GM11168 (cell line): Measurements from ENCODE around the gene SLC25A21.
"Not testable (repeated sequence)": the region's sequence is repeated elsewhere in the genome, so short reads cannot be mapped to it uniquely, and the experiment has no call there.

Experiments used
- in situ Hi-C: fragments of 300-500 bp; cut with MboI; formaldehyde crosslinking; loops from one replicate; pipeline ENCODE4 v1.12.0; 2022; ENCODE audit warnings: low sequenced_read_pairs; ENCODE audit not compliant: unreplicated experiment

SLC25A21 gene

DNA sequence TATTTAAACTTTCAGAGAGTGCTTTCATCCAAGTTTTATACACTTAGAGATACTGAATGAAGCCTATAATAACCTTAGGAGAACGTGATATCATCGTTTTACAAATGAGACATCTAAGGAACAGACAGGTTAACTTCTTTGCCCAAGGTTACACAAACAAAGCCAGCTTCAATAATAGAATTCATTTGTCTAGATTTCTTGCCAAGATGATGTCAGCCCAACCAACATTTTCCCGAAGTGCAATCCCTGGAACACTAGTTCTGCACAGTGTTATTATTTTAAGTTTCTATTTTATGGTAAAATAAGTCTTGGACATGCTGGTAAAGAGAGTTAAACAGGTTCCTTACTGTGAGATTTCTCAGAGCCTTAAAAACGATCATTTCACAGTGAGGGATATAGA, 174.6 kb downstream of the SLC25A21 start:
- in situ Hi-C loops: no loop called here

DNA sequence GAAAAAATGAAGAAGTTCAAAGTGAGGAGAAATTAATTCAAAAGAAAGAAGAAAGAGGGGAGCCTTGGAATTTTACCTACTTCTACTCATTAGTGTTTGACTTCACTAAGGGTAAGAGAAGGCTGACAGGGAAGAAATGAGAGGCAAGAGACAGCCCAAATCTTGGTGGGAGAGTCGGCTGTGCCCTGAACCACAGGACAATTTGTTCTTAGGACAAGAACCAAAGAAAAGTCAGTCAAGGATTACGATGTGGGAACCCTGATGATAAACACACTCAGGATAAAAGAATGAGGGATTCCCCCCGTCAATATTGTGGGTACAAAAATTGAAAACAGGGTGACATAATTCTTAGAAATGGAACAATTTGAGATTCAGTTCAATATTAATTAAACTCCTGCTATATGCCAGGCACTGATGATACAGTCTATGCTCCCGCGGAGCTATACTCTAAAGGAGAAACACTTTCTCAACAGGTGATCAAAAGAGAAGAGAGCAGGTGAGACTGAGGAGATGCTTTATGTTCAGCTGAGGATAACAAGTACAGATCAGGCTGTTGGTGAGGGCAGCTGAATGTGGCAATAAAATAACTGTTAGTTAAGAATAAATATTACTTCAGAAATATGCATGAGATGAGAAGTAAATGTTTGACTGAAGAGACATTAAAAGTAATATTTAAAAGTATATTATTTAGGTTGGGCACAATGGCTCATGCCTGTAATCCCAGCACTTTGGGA, 175.4 kb downstream of the SLC25A21 start:
- in situ Hi-C loops: no loop called here

DNA sequence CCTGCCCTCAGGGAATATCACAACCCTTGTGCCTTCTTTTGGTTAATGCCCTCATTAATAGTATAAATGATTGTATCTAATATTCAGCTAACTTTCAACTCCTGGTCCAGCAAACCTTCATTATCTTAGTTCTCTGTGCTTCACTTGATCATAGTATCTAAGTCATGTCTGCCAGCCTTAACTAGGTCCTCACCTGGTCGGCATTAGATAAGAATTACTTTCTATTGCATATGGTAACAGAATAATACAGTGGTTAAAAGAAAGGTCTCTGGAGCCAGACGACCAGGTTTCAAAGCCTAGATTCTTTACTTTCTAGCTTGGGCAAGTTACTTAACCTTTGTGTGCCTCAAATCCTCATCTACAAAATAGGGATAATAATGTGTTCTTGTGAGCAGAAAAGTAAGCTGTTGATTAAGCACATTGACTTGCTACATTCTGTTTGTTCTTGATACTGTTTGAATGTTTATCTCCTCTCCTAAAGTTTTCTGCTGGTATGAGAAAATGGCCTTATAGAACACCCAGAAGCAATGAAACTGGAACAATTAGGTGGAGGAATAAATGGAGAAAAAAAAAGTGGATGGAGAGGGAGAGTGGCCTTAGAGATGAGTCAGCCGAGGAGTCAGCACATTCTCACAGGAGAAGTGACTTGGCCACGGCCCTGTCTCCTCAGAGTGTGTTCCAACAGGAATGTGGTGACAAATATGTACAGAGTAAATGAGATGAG, 176.1 kb downstream of the SLC25A21 start:
- in situ Hi-C loops: no loop called here

- in situ Hi-C loops: no loop called here
Observed at GRCh38 chr14:36989806-36990205, 182.6 kb downstream of the SLC25A21 start.

GRCh38 chr14:36988989-36989388, 183.4 kb downstream of the SLC25A21 start:
- in situ Hi-C loops: no loop called here

DNA sequence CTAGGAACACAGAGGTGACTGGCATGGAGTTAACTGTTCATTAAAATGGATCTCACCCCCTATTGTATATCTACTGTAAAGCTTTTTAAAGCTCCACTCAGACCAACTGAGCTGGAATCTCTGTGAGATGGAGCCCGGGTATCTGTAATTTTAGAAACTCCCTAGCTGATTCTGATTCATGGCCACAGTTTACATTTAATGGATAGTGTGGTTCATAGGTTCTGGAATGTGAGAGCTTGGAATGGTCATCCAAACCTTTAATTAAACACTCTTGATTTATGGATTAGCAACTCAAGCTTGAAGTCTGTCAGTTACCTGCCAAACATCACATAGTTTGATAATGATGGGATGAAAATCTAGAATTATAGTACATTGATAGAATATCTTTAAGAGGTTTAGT, 183.8 kb downstream of the SLC25A21 start:
- in situ Hi-C loops: no loop called here

- in situ Hi-C loops: no loop called here
Observed at GRCh38 chr14:36986407-36986806, 186.0 kb downstream of the SLC25A21 start.

DNA sequence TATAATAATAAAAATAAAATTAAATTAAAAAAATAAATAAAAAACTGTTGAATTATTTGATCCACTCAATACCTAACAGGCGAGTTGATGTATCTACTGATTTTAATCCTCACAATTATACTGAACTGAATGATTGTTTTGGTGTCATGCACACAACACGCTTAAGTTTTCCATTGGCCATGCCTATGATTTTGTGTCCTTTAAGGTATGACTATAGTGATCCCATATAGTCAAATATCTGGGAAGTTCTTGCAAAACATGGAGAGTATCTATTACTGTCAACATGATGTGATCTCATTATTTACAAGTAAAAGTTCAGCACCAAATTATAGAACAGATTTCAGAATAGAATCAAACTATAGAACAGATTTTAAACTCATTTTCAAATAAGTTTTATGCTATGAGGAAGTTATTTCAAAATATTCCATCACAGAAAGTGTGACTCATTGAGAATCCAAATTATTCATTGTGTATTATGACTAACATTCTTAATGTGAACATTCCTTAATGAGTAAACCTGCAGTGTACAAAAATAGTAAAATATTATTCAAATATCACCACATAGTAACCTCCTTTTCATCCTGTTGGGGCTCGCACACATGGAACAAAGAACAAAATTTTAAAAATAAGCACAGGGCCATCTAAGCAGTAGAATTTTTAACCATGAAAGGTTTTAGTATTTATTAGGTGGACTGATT, 190.4 kb downstream of the SLC25A21 start:
- in situ Hi-C loops: no loop called here

DNA sequence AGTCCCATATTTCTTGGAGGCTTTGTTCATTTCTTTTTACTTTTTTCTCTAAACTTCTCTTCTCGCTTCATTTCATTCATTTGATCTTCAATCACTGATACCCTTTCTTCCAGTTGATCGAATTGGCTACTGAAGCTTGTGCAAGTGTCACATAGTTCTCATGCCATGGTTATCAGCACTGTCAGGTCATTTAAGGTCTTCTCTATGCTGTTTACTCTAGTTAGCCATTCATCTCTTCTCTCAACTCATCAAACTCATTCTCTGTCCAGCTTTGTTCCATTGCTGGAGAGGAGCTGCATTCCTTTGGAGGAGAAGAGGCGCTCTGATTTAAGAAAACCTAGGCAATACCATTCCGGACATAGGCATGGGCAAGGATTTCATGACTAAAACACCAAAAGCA, 192.0 kb downstream of the SLC25A21 start:
- in situ Hi-C loops: not testable (repeated sequence)

- in situ Hi-C loops: no loop called here
Observed at GRCh38 chr14:36979863-36980262, 192.5 kb downstream of the SLC25A21 start.

GRCh38 chr14:36976571-36977023, 195.8 kb downstream of the SLC25A21 start:
- in situ Hi-C loops: no loop called here

DNA sequence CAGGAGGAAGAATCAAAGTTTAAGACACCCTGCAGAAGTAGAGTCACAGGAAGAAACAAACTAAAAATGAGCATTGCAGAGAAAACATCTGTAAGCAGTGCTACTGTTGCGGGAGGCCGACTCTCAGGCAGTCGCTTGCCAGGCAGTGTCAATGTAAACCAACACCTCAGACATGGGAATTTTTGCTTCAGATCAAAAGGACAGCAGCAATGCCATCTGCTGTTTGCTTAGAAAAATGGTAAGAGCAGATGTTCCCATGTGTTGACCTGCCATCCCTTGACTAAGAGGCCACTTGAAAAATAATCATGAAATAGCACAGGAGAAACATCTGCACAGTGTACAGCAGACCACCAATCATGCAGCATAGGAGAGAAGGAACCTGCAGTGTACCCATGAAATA, 196.6 kb downstream of the SLC25A21 start:
- in situ Hi-C loops: no loop called here

DNA sequence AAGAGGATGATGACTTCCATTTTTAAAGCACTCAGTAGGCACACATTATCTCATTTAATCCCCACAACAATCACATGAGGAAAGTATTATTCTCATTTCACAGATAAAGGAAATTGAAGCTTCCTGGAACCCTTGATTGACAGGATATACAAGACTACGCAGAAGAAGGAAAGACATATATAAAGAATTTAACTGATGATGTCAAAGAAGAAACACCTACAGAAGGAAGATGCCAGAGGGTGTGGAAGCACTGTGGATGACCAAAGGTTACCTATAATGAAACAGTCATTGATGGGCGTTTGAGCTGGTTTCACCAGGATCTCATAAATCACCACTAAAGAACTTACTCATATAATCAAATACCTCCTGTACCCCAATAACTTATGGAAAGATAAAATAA, 197.4 kb downstream of the SLC25A21 start:
- in situ Hi-C loops: no loop called here

DNA sequence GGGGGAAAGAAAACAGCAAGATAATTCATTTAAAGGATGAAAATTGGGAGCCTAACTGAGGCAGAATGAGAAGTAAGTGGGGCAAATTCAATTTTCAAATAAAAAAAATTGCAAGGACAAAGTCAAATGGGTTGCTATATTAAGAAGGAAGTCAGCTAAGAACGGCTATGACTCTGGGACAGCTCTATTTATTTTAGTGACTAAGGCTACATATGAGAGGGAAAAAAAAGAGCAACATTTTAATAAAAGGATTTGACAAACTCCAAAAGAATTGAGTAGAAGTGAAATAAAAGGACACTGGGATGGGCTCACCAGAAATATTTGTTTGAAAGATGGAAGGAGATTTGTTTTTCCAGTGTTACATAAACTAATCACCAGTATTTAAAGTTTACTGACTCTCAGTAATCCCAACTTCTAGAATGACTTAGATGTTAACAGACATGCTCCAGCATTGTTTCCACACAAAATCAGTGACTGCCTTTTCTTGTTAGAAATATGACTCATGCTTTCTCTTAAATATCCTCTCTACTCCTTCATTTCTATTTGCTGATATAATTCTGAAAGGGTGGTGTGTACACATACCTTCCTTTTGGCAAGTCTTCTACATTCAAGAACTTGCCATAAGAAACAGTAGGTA, 198.5 kb downstream of the SLC25A21 start:
- in situ Hi-C loops: no loop called here

DNA sequence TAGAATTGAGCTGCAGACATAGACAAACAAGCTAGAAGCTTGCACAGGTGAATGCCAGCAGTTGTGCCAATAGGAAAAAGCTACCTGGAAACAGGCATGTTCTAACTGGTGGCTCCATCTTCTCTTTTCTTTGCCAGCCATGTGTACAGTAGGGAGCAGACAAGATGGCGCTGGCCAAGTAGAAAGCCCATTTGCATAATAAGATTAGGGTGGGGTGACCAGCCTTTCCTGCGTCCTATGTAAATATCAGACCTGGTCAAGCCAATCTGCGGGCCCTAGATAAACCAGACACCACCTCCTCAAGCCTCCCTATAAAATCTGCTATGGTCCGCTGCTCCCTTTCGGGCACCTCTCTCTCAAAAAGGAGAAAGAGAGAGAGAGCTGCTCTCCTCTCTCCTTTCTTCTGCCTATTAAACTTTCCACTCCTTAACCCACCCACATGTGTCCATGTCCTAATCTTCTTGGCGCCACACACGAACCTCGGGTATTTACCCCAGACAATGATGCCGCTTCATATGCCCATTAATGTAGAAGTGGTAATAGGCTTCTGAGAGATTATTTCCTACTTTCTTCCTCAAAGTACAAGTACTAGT, 201.0 kb downstream of the SLC25A21 start:
- in situ Hi-C loops: no loop called here

DNA sequence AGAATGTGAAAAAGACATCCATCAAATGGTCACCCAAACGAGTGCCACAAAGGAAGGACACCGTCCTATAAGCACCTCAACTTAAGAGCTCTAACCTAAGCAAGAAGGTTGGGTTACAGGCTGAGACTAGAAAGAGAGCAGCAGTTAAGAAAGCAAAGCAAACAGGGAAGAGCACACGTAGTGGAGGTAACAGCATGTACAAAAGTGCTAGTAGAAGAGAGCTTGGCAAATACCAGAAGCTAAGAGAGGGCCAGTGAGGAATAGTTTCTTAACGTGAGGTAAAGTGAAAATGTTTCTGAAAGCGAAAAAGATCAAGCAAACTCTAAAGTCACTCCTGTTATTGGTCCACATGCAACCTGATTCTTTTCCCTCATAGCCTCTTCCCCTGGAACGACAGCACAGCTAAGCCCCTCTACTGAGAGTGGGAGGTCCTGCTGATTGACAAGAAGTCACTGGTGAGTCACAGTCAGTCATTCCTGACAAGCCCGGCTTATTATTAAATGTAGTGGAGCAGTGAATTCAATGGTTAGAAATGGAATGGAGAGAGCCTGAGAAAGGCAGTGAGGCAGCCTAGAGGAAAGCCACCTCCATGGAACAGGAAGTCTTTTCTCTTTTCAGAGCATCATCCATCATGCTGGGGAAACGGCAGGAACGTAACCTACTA, 204.4 kb downstream of the SLC25A21 start:
- in situ Hi-C loops: no loop called here

DNA sequence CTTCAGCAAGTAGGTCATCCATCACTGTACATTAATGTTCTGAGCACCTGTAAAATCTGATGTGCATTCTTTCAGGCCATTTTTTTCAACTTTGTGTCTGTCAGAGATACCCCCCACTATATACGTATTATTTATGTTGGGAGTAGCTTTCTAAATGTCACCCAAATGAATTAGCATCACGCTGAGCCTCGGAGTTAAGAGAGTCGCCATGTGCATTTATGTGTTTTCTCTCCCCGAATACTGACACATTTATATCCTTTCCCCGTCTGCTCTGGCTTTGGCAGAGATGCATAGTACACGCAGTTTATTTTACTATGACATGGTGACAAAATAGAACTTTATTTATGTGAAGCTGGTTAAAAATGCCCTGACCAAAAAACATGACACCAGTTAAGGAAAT, 216.4 kb downstream of the SLC25A21 start:
- in situ Hi-C loops: no loop called here

- in situ Hi-C loops: no loop called here
Observed at GRCh38 chr14:36955376-36955775, 217.0 kb downstream of the SLC25A21 start.

- in situ Hi-C loops: no loop called here
Observed at GRCh38 chr14:36952689-36953088, 219.7 kb downstream of the SLC25A21 start.

DNA sequence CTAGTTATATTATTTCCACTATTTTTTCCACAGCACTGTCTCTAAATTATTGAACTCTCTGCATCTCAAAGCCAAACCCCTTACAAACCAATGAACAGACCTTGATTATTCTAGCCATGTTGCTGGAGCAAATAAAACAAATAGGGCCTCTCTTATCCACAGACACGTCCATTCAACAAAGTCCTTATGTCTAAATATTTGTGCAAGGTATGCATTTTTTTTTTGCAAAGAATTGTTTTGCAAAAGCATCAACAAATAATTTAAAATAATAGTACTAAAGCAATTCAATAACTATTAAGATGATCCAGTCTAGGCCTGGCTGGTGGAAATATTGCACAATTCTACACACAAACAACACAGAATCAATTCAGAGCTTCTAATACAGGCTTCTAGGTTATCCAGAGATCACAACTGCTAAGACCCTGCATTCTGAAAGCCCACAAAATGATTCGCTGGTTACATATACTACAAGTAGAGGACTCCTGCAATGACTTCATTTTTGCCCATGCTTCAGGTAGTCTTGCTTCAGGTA, 221.0 kb downstream of the SLC25A21 start:
- in situ Hi-C loops: no loop called here
